Measurements from ENCODE around the gene DMRT1. TPM values are rescaled to one million over a fixed set of nuclear protein-coding genes. Genes with fewer than 3 reads are reported as not detected.

DMRT1 gene
- total RNA-seq, 1 experiment from 2014 or later, result 0.47 TPM

GRCh38 chr9:1018121-1018520 is 176.6 kb downstream of the DMRT1 start:
- TF ChIP-seq FOSL1 (IDR thresholded peaks at IDR 0.05; ENCODE audit: low read depth), result no peak
- TF ChIP-seq POLR2A (IDR thresholded peaks at IDR 0.05; ENCODE audit: borderline replicate concordance, extremely low read depth, insufficient read depth, insufficient read length), result no peak
- TF ChIP-seq CEBPB (IDR thresholded peaks at IDR 0.05; ENCODE audit: low read depth), result no peak
- no peak for TF ChIP-seq ATF3 (IDR thresholded peaks at IDR 0.05)
- TF ChIP-seq ZFX (IDR thresholded peaks at IDR 0.05), result no peak
- no peak for TF ChIP-seq TCF7L2 (IDR thresholded peaks at IDR 0.05; ENCODE audit: borderline replicate concordance, extremely low read depth, insufficient read depth, insufficient read length)
- TF ChIP-seq REST (IDR thresholded peaks at IDR 0.05; ENCODE audit: low read depth), result no peak
- TF ChIP-seq CTCF (IDR thresholded peaks at IDR 0.05 in 2 of 3, conservative IDR thresholded peaks at IDR 0.05 in 1 of 3; ENCODE audit: borderline replicate concordance in 1 of 3, insufficient read depth in 1 of 3, low read depth in 2 of 3, low read length in 2 of 3), result peak; percentile 21 to 46 (median 36); a peak in 4 of 6 replicates
- TF ChIP-seq RAD21 (IDR thresholded peaks at IDR 0.05; ENCODE audit: low read depth), result peak; percentile 53
- TF ChIP-seq CBX3 (IDR thresholded peaks at IDR 0.05; ENCODE audit: low read depth), result no peak
- TF ChIP-seq ZNF274 (IDR thresholded peaks at IDR 0.05; ENCODE audit: low read depth, low read length), result no peak
- TF ChIP-seq EZH2phosphoT487 (IDR thresholded peaks at IDR 0.05; ENCODE audit: borderline replicate concordance), result no peak
- no peak for TF ChIP-seq MAX (IDR thresholded peaks at IDR 0.05)
- no peak for TF ChIP-seq ELF1 (IDR thresholded peaks at IDR 0.05; ENCODE audit: borderline replicate concordance, low read depth)
- TF ChIP-seq SRF (IDR thresholded peaks at IDR 0.05; ENCODE audit: low read depth), result no peak
- no peak for TF ChIP-seq EGR1 (IDR thresholded peaks at IDR 0.05; ENCODE audit: low read depth)

More at GRCh38 chr9:1018121-1018520, 176.6 kb downstream of the DMRT1 start:
- Histone ChIP-seq H3K9me3 (ENCODE audit: control insufficient read depth in 1 of 2, insufficient read depth in 1 of 2, low read depth in 1 of 2, low read length in 2 of 2) (peaks cover 0 to under 1% of the 10 kb centered on the region in 2 experiments; a peak in 1 of 4 replicates), H2AFZ (ENCODE audit: low read depth, low read length, poor library complexity, severe bottlenecking) (no peak overlapping the region), H3K9me2 (ENCODE audit: insufficient read depth) (no peaks in the 10 kb centered on the region), H3K4me1 (ENCODE audit: control insufficient read depth in 1 of 2, insufficient read depth in 2 of 2, low read length in 2 of 2) (no peaks in the 10 kb centered on the region), H3K79me2 (ENCODE audit: insufficient read depth, low read length) (no peaks in the 10 kb centered on the region), H3K36me3 (ENCODE audit: control insufficient read depth in 1 of 2, insufficient read depth in 2 of 2, low read length in 2 of 2) (no peaks in the 10 kb centered on the region), H3K4me2 (ENCODE audit: low read length) (no peak overlapping the region), H3K4me3 (replicated peaks in 1 of 2; ENCODE audit: low read depth in 1 of 2, low read length in 2 of 2) (no peak overlapping the region), H3K9ac (ENCODE audit: low read length) (no peak overlapping the region), H3K27ac (ENCODE audit: low read depth, low read length) (no peak overlapping the region), H4K20me1 (ENCODE audit: insufficient read depth) (no peaks in the 10 kb centered on the region), H3K27me3 (ENCODE audit: insufficient read depth, low read length) (no peaks in the 10 kb centered on the region)
- intact Hi-C loops (cut with micrococcal nuclease), result loop anchor here (1.0 to 5.0 kb wide), 2 partner anchors 849 to 1069 kb away; no protein-coding TSS in a partner anchor
- no TSS peak for BruUV-seq (replicated peaks)
- peak; percentile 13 for DNase-seq (ENCODE audit: low read depth, low spot score)
- peak; percentile 78 for ATAC-seq
- RAD21 ChIA-PET (ENCODE audit: low non-redundant PET in 1 of 2, low total read pairs in 2 of 2, uncharacterized antibody in 2 of 2, unreplicated experiment in 2 of 2), result no interaction called here
- POLR2A ChIA-PET, result no interaction called here
- CTCF ChIA-PET, result interaction anchor here (2.3 kb wide), 1 partner anchor 8 kb away, joined by 7 read pairs; no protein-coding TSS in a partner anchor
